ENCODE measurements around the gene TPCN1. TPM values are rescaled to one million over a fixed set of nuclear protein-coding genes. Genes with fewer than 3 reads are reported as not detected.
"Not testable (repeated sequence)": the region's sequence is repeated elsewhere in the genome, so short reads cannot be mapped to it uniquely, and the experiment has no call there.

The TPCN1 gene
- total RNA-seq, 2 experiments from 2014 or later, result 47.3 to 49.2 TPM

- no peaks in the 10 kb centered on the region for H3K27me3 Mint-ChIP-seq (ENCODE audit: low read depth)
- H3K9me3 Mint-ChIP-seq, result no peaks in the 10 kb centered on the region
- intact Hi-C loops (cut with micrococcal nuclease), result loop anchor here (1.0 to 5.0 kb wide), 5 partner anchors 36 to 715 kb away; no protein-coding TSS in a partner anchor
- CTCF ChIA-PET, result interaction anchor here (0.6 to 3.3 kb wide), 13 partner anchors 10 to 228 kb away, joined by 3 to 14 read pairs (median 4); partner anchors contain the start of genes DDX54 and RITA1
- H3K4me1 Mint-ChIP-seq (ENCODE audit: low read depth), result peaks cover 6% of the 10 kb centered on the region
- H3K4me3 Mint-ChIP-seq, result no peak overlapping the region
- H3K27ac Mint-ChIP-seq, result no peak overlapping the region
- DNase-seq, result no peak
- peaks cover 2% of the 10 kb centered on the region for H3K36me3 Mint-ChIP-seq (ENCODE audit: low read depth)
These were observed 23.7 kb upstream of the TPCN1 start for GRCh38 chr12:113197518-113198077.

GRCh38 chr12:113198296-113198695, 23.0 kb upstream of the TPCN1 start:
- intact Hi-C loops (cut with micrococcal nuclease), result loop anchor here (5.0 kb wide), 1 partner anchor 714 kb away; no protein-coding TSS in a partner anchor
- H3K36me3 Mint-ChIP-seq (ENCODE audit: low read depth), result peaks cover 2% of the 10 kb centered on the region
- H3K4me1 Mint-ChIP-seq (ENCODE audit: low read depth), result peaks cover 6% of the 10 kb centered on the region
- peak overlapping the region; percentile 0 for H3K27ac Mint-ChIP-seq
- CTCF ChIA-PET, result interaction anchor here (0.6 to 3.3 kb wide), 7 partner anchors 9 to 227 kb away, joined by 3 to 14 read pairs (median 3); partner anchors contain the start of genes DDX54 and RITA1
- DNase-seq, result no peak
- no peaks in the 10 kb centered on the region for H3K9me3 Mint-ChIP-seq
- H3K27me3 Mint-ChIP-seq (ENCODE audit: low read depth), result no peaks in the 10 kb centered on the region
- H3K4me3 Mint-ChIP-seq, result no peak overlapping the region

- CTCF ChIA-PET, result interaction anchor here (0.6 to 1.1 kb wide), 2 partner anchors 32 to 224 kb away, joined by 3 read pairs; no protein-coding TSS in a partner anchor
- no peak for DNase-seq
- no peaks in the 10 kb centered on the region for H3K9me3 Mint-ChIP-seq
- H3K4me1 Mint-ChIP-seq (ENCODE audit: low read depth), result peaks cover 2% of the 10 kb centered on the region
- no peak overlapping the region for H3K27ac Mint-ChIP-seq
- no peaks in the 10 kb centered on the region for H3K36me3 Mint-ChIP-seq (ENCODE audit: low read depth)
- intact Hi-C loops (cut with micrococcal nuclease), result no loop called here
- H3K27me3 Mint-ChIP-seq (ENCODE audit: low read depth), result no peaks in the 10 kb centered on the region
- H3K4me3 Mint-ChIP-seq, result no peak overlapping the region
These were observed 21.1 kb upstream of the TPCN1 start for GRCh38 chr12:113200021-113200797.

GRCh38 chr12:113201187-113202177, 19.8 kb upstream of the TPCN1 start:
- intact Hi-C loops (cut with micrococcal nuclease), result no loop called here
- H3K9me3 Mint-ChIP-seq, result no peaks in the 10 kb centered on the region
- peaks cover 2% of the 10 kb centered on the region for H3K4me1 Mint-ChIP-seq (ENCODE audit: low read depth)
- no peaks in the 10 kb centered on the region for H3K27me3 Mint-ChIP-seq (ENCODE audit: low read depth)
- DNase-seq, result no peak
- CTCF ChIA-PET, result no interaction called here
- no peaks in the 10 kb centered on the region for H3K36me3 Mint-ChIP-seq (ENCODE audit: low read depth)
- peak overlapping the region; percentile 9 for H3K4me3 Mint-ChIP-seq
- no peak overlapping the region for H3K27ac Mint-ChIP-seq

- CTCF ChIA-PET, result interaction anchor here (0.7 kb wide), 1 partner anchor 156 kb away, joined by 5 read pairs; the partner anchor contains the start of gene PLBD2
These were observed 18.8 kb upstream of the TPCN1 start for GRCh38 chr12:113202300-113203075.

GRCh38 chr12:113203852-113204760, 17.2 kb upstream of the TPCN1 start:
- H3K4me1 Mint-ChIP-seq (ENCODE audit: low read depth), result peaks cover 21% of the 10 kb centered on the region
- H3K4me3 Mint-ChIP-seq, result no peak overlapping the region
- H3K27me3 Mint-ChIP-seq (ENCODE audit: low read depth), result no peaks in the 10 kb centered on the region
- CTCF ChIA-PET, result interaction anchor here (0.6 to 0.8 kb wide), 2 partner anchors 14 to 56 kb away, joined by 3 read pairs; no protein-coding TSS in a partner anchor
- H3K36me3 Mint-ChIP-seq (ENCODE audit: low read depth), result peaks cover 2% of the 10 kb centered on the region
- intact Hi-C loops (cut with micrococcal nuclease), result no loop called here
- no peaks in the 10 kb centered on the region for H3K9me3 Mint-ChIP-seq
- no peak overlapping the region for H3K27ac Mint-ChIP-seq
- DNase-seq, result no peak

More at GRCh38 chr12:113202300-113203075, 18.8 kb upstream of the TPCN1 start:
- H3K36me3 Mint-ChIP-seq (ENCODE audit: low read depth), result no peaks in the 10 kb centered on the region
- intact Hi-C loops (cut with micrococcal nuclease), result no loop called here
- H3K4me3 Mint-ChIP-seq, result no peak overlapping the region
- H3K27ac Mint-ChIP-seq, result no peak overlapping the region
- no peak for DNase-seq
- no peaks in the 10 kb centered on the region for H3K27me3 Mint-ChIP-seq (ENCODE audit: low read depth)
- H3K9me3 Mint-ChIP-seq, result no peaks in the 10 kb centered on the region
- H3K4me1 Mint-ChIP-seq (ENCODE audit: low read depth), result peaks cover 5% of the 10 kb centered on the region

- Mint-ChIP-seq H3K4me3 (no peak overlapping the region), H3K27me3 (ENCODE audit: low read depth) (no peaks in the 10 kb centered on the region), H3K36me3 (ENCODE audit: low read depth) (peaks cover 2% of the 10 kb centered on the region), H3K27ac (no peak overlapping the region), H3K4me1 (ENCODE audit: low read depth) (peaks cover 26% of the 10 kb centered on the region), H3K9me3 (no peaks in the 10 kb centered on the region)
- CTCF ChIA-PET, result interaction anchor here (0.7 to 0.8 kb wide), 2 partner anchors 15 to 33 kb away, joined by 3 read pairs; no protein-coding TSS in a partner anchor
- intact Hi-C loops (cut with micrococcal nuclease), result no loop called here
- no peak for DNase-seq
These were observed 16.5 kb upstream of the TPCN1 start for GRCh38 chr12:113204804-113205203.

GRCh38 chr12:113206802-113207201, 14.5 kb upstream of the TPCN1 start:
- H3K9me3 Mint-ChIP-seq; H3K27ac Mint-ChIP-seq; H3K36me3 Mint-ChIP-seq (ENCODE audit: low read depth); H3K27me3 Mint-ChIP-seq (ENCODE audit: low read depth); DNase-seq; H3K4me3 Mint-ChIP-seq; intact Hi-C loops (cut with micrococcal nuclease): not testable (repeated sequence)
- CTCF ChIA-PET, result interaction anchor here (1.0 kb wide), 1 partner anchor 106 kb away, joined by 3 read pairs; no protein-coding TSS in a partner anchor
- peaks cover 41% of the 10 kb centered on the region for H3K4me1 Mint-ChIP-seq (ENCODE audit: low read depth)

GRCh38 chr12:113207613-113208040, 13.6 kb upstream of the TPCN1 start:
- peaks cover 2% of the 10 kb centered on the region for H3K36me3 Mint-ChIP-seq (ENCODE audit: low read depth)
- intact Hi-C loops (cut with micrococcal nuclease), result loop anchor here (1.0 to 2.0 kb wide), 5 partner anchors 14 to 755 kb away; partner anchors contain the start of gene TPCN1
- CTCF ChIA-PET, result interaction anchor here (0.6 to 1.0 kb wide), 6 partner anchors 10 to 158 kb away, joined by 3 to 4 read pairs (median 4); partner anchors contain the start of genes DDX54 and RITA1
- H3K27me3 Mint-ChIP-seq (ENCODE audit: low read depth), result no peaks in the 10 kb centered on the region
- no peaks in the 10 kb centered on the region for H3K9me3 Mint-ChIP-seq
- peak overlapping the region; percentile 95 for H3K27ac Mint-ChIP-seq
- peak; percentile 40 for DNase-seq
- H3K4me3 Mint-ChIP-seq, result no peak overlapping the region
- peaks cover 41% of the 10 kb centered on the region for H3K4me1 Mint-ChIP-seq (ENCODE audit: low read depth)
